Endothelial cell of umbilical vein (primary cell): ENCODE measurements around the gene MID1. TPM values are rescaled to one million over a fixed set of nuclear protein-coding genes. Genes with fewer than 3 reads are reported as not detected.

Source experiments
- BruUV-seq: library from RNA; stranded (reverse); fragments of 400-500 nt; replicated peaks from 2 replicates; lab custom pipeline; 2021; lab: Mats Ljungman, UMichigan
- CTCF ChIA-PET: fragments of 300-600, 350-600 bp; sonication (Branson Sonifier 250); formaldehyde crosslinking; loops from one replicate; lab custom pipeline; 2021; ENCODE audit warnings: antibody characterized with exemption, inconsistent platforms; lab: Charles Lee
- POLR2A ChIA-PET: fragments of 300-600, 350-600 bp; sonication (Branson Sonifier 250); formaldehyde crosslinking; loops from one replicate; lab custom pipeline; 2021; ENCODE audit warnings: antibody characterized with exemption, inconsistent platforms; lab: Charles Lee
- DNase-seq: peaks from one replicate; pipeline ENCODE4 v3.0.0-alpha.2; 2011; ENCODE audit warnings: low read depth, low spot score
- FAIRE-seq: peaks from 2 replicates; lab custom pipeline; 2011; peaks lifted over from hg19 to GRCh38; lab: Jason Lieb, UNC
- H2AFZ ChIP-seq: 2 replicates; pipeline ENCODE4 v1.6.0; 2012; ENCODE audit warnings: low read depth, low read length, control low read depth, inconsistent platforms
- H3K27ac ChIP-seq: 2 replicates; pipeline ENCODE4 v1.5.1; 2011; ENCODE audit warnings: low read depth, mild to moderate bottlenecking, control low read depth, low read length, moderate library complexity; ENCODE audit not compliant: insufficient read depth
- H3K27me3 ChIP-seq, 2 experiments: 2 replicates each; pipeline versions ENCODE4 v1.6.0 to v1.6.1; 2011; ENCODE audit warnings: low read length in 2 of 2, mixed read lengths in 1 of 2; ENCODE audit not compliant: control insufficient read depth in 2 of 2, insufficient read depth in 2 of 2
- H3K36me3 ChIP-seq, 2 experiments: 2 replicates in 1 of 2; 3 replicates in 1 of 2; pipeline ENCODE4 v1.5.1; 2011; ENCODE audit warnings: low read length in 2 of 2, mild to moderate bottlenecking in 1 of 2, moderate library complexity in 1 of 2; ENCODE audit not compliant: control insufficient read depth in 2 of 2, insufficient read depth in 2 of 2; ENCODE audit errors: extremely low read depth in 1 of 2
- H3K4me1 ChIP-seq: 3 replicates; pipeline ENCODE4 v1.5.1; 2011; ENCODE audit warnings: mild to moderate bottlenecking, low read length; ENCODE audit not compliant: control insufficient read depth, insufficient read depth; ENCODE audit errors: extremely low read depth
- H3K4me2 ChIP-seq: 2 replicates; pipeline ENCODE4 v1.6.1; 2011; ENCODE audit warnings: low read length, control low read depth, mixed read lengths; ENCODE audit not compliant: insufficient read depth
- H3K4me3 ChIP-seq, 3 experiments: fragments of 200-600 bp in 1 of 3; sonication (generic), shearing (Covaris generic) in 1 of 3; replicated peaks in 1 of 3; 2 replicates each; pipeline ENCODE4 v1.5.1; 2011 to 2016; ENCODE audit warnings: control low read depth in 3 of 3, low read length in 3 of 3, mild to moderate bottlenecking in 2 of 3, inconsistent platforms in 1 of 3, low read depth in 1 of 3, moderate library complexity in 1 of 3; ENCODE audit not compliant: insufficient read depth in 1 of 3
- H3K79me2 ChIP-seq: 2 replicates; pipeline ENCODE4 v1.6.0; 2012; ENCODE audit warnings: low read length, inconsistent platforms; ENCODE audit not compliant: control insufficient read depth, insufficient read depth
- H3K9ac ChIP-seq: replicated peaks from 2 replicates; pipeline ENCODE3; 2011; ENCODE audit warnings: low read length, control low read depth; ENCODE audit not compliant: insufficient read depth; ENCODE audit errors: extremely low read depth
- H3K9me1 ChIP-seq: replicated peaks from 3 replicates; pipeline ENCODE4 v1.6.0; 2011; ENCODE audit warnings: mild to moderate bottlenecking, low read length; ENCODE audit not compliant: control insufficient read depth, insufficient read depth; ENCODE audit errors: extremely low read depth
- H3K9me3 ChIP-seq: replicated peaks from 2 replicates; pipeline ENCODE4 v1.5.1; 2012; ENCODE audit warnings: low read length, inconsistent platforms; ENCODE audit not compliant: control insufficient read depth, insufficient read depth
- H4K20me1 ChIP-seq: replicated peaks from 2 replicates; pipeline ENCODE3; 2011; ENCODE audit warnings: mild to moderate bottlenecking, low read length; ENCODE audit not compliant: control insufficient read depth, insufficient read depth; ENCODE audit errors: extremely low read depth
- EZH2 ChIP-seq: IDR thresholded peaks from 2 replicates; pipeline ENCODE4 v1.6.1; 2012; ENCODE audit warnings: borderline replicate concordance, low read depth, mild to moderate bottlenecking, moderate library complexity, low read length, inconsistent platforms; ENCODE audit not compliant: severe bottlenecking
- FOS ChIP-seq: IDR thresholded peaks from 2 replicates; pipeline ENCODE4 v1.6.1; 2011; ENCODE audit warnings: mild to moderate bottlenecking, low read length, moderate library complexity, borderline replicate concordance; ENCODE audit not compliant: insufficient read depth
- GATA2 ChIP-seq: IDR thresholded peaks from 2 replicates; pipeline ENCODE4 v1.7.0; 2011; ENCODE audit warnings: low read depth, mild to moderate bottlenecking, moderate library complexity, mixed read lengths, low read length; ENCODE audit not compliant: insufficient read length, insufficient read depth
- JUN ChIP-seq: IDR thresholded peaks from 2 replicates; pipeline ENCODE4 v1.6.1; 2011; ENCODE audit warnings: borderline replicate concordance, low read depth; ENCODE audit not compliant: insufficient read length, insufficient read depth
- MYC ChIP-seq: IDR thresholded peaks from one replicate; pipeline ENCODE4 v1.6.1; 2011; ENCODE audit warnings: mild to moderate bottlenecking, low read depth, low read length
- POLR2A ChIP-seq: IDR thresholded peaks from 2 replicates; pipeline ENCODE4 v1.6.1; 2012; ENCODE audit warnings: low read depth, mild to moderate bottlenecking, control low read depth, low read length
- POLR2AphosphoS5 ChIP-seq: IDR thresholded peaks from 2 replicates; pipeline ENCODE4 v1.6.1; 2012; ENCODE audit warnings: low read depth, mild to moderate bottlenecking, control low read depth, low read length, moderate library complexity; ENCODE audit not compliant: insufficient read depth
- dilution Hi-C: fragments of 300-500 bp; cut with MboI; formaldehyde crosslinking; loops from one replicate; pipeline ENCODE4 v1.15.0; 2019; ENCODE audit warnings: low sequenced_read_pairs; ENCODE audit not compliant: extremely low pct_ligation_motif_present
- intact Hi-C: fragments of 100-400 bp; cut with micrococcal nuclease; formaldehyde crosslinking; loops from one replicate; pipeline ENCODE4 v1.10.0; 2022
- polyA plus RNA-seq, 4 experiments: library from polyadenylated mRNA; depleted of rRNA in 3 of 4; stranded (reverse) in 3 of 4; unstranded in 1 of 4; fragments of >200 nt; gene quantifications; 2 replicates each; pipeline versions ENCODE4 v1.2.1 to v1.2.3, GENCODE V29; 2011 to 2012; ENCODE audit warnings: missing spikeins in 1 of 4
- total RNA-seq: library from RNA; stranded (reverse); gene quantifications from 2 replicates; pipeline ENCODE4 v1.2.3, GENCODE V29; 2021
- TF ChIP-seq, protein P1 (sequence below): IDR thresholded peaks from 2 replicates; pipeline ENCODE4 v1.6.1; 2011; ENCODE audit not compliant: insufficient read depth, insufficient read length
- TF ChIP-seq, protein P2 (sequence below), 2 donors: IDR thresholded peaks; 1 replicate in 1 of 2; 2 replicates in 1 of 2; pipeline ENCODE4 v1.5.1; 2011; ENCODE audit warnings: low read length in 2 of 2, mild to moderate bottlenecking in 2 of 2, moderate library complexity in 2 of 2, control low read depth in 1 of 2, inconsistent platforms in 1 of 2, low read depth in 1 of 2; ENCODE audit not compliant: insufficient read depth in 1 of 2; ENCODE audit errors: extremely low read depth in 1 of 2

MID1 gene
- total and polyA plus RNA-seq, 2 donors (not counting 3 experiments of a cell fraction or from before 2014, with no cell fraction given) = 21.3 to 29.8 TPM

DNA sequence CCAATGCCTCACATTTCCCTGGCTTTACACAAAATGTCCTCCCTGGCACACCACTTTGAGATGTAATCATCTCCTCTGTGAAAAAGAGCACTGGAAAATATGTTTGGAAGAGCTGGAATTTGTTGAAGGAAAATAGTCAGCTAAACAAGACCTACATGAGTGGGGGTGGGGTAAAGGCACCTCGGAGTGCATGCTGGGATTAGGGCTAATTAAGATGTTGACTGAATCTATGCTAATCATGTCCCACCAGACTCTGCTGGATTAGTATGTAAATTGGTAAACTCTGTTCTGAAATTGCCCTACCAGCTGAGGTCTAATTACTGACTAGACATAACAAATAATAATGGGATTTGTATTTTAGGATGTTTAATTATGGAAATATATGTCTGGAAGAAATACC lies 46.8 kb upstream of the MID1 start:
- intact Hi-C loops = no loop called here
- no peak overlapping the region for H3K27ac ChIP-seq
- H3K79me2 ChIP-seq = no peaks in the 10 kb centered on the region
- H3K9me3 ChIP-seq = no peaks in the 10 kb centered on the region
- no peak overlapping the region for H3K4me3 ChIP-seq
- no TSS peak for BruUV-seq
- H3K4me1 ChIP-seq = no peaks in the 10 kb centered on the region
- no peaks in the 10 kb centered on the region for H3K36me3 ChIP-seq
- no peaks in the 10 kb centered on the region for H3K27me3 ChIP-seq
- DNase-seq (no peak), FAIRE-seq (no peak)
- no peaks in the 10 kb centered on the region for H3K9me1 ChIP-seq
- no peak overlapping the region for H3K4me2 ChIP-seq
- no peak overlapping the region for H2AFZ ChIP-seq
- no peaks in the 10 kb centered on the region for H4K20me1 ChIP-seq
- ChIA-PET CTCF (interaction anchor here (1.0 kb wide), 1 partner anchor 433 kb away, joined by 3 read pairs; no protein-coding TSS in a partner anchor), POLR2A (no interaction called here)
- no peak overlapping the region for H3K9ac ChIP-seq
- TF ChIP-seq, protein P1, sequence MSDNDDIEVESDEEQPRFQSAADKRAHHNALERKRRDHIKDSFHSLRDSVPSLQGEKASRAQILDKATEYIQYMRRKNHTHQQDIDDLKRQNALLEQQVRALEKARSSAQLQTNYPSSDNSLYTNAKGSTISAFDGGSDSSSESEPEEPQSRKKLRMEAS = no peak
- TF ChIP-seq GATA2 (no peak), MYC (no peak), POLR2AphosphoS5 (no peak), FOS (no peak), EZH2 (no peak), JUN (no peak), POLR2A (no peak)
- TF ChIP-seq, protein P2, sequence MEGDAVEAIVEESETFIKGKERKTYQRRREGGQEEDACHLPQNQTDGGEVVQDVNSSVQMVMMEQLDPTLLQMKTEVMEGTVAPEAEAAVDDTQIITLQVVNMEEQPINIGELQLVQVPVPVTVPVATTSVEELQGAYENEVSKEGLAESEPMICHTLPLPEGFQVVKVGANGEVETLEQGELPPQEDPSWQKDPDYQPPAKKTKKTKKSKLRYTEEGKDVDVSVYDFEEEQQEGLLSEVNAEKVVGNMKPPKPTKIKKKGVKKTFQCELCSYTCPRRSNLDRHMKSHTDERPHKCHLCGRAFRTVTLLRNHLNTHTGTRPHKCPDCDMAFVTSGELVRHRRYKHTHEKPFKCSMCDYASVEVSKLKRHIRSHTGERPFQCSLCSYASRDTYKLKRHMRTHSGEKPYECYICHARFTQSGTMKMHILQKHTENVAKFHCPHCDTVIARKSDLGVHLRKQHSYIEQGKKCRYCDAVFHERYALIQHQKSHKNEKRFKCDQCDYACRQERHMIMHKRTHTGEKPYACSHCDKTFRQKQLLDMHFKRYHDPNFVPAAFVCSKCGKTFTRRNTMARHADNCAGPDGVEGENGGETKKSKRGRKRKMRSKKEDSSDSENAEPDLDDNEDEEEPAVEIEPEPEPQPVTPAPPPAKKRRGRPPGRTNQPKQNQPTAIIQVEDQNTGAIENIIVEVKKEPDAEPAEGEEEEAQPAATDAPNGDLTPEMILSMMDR (IDR thresholded peaks at IDR 0.05; ENCODE audit: extremely low read depth in 1 of 2, insufficient read depth in 1 of 2, low read depth in 1 of 2, low read length in 2 of 2) = no peak
- dilution Hi-C loops = no loop called here
